Eye (tissue), 1 donor: Measurements from ENCODE around the gene TSSK6.
A peak's percentile ranks its signal among the peaks of the same experiment; 100 is the strongest.

Experiments
- DNase-seq: peaks from one replicate; pipeline ENCODE4 v3.0.0-alpha.2; 2015

TSSK6 gene

GRCh38 chr19:19502808-19503602, 12.3 kb downstream of the TSSK6 start:
- no peak for DNase-seq

- no peak for DNase-seq
Measured at GRCh38 chr19:19502281-19502680, 13.1 kb downstream of the TSSK6 start.

GRCh38 chr19:19501798-19502197, 13.6 kb downstream of the TSSK6 start:
- DNase-seq, result no peak

GRCh38 chr19:19500975-19501644, 14.2 kb downstream of the TSSK6 start:
- no peak for DNase-seq

GRCh38 chr19:19499272-19499995, 15.9 kb downstream of the TSSK6 start:
- no peak for DNase-seq

- DNase-seq, result no peak
Measured at GRCh38 chr19:19498255-19498991, 16.9 kb downstream of the TSSK6 start.

- no peak for DNase-seq
Measured at GRCh38 chr19:19495614-19496603, 19.4 kb downstream of the TSSK6 start.

GRCh38 chr19:19493841-19494546, 21.4 kb downstream of the TSSK6 start:
- no peak for DNase-seq

GRCh38 chr19:19492026-19492610, 23.2 kb downstream of the TSSK6 start:
- DNase-seq, result no peak

- DNase-seq, result no peak
Measured at GRCh38 chr19:19491321-19492025, 23.9 kb downstream of the TSSK6 start.

- peak; percentile 97 for DNase-seq
Measured at GRCh38 chr19:19490214-19490968, 25.0 kb downstream of the TSSK6 start.

GRCh38 chr19:19489804-19490204, 25.5 kb downstream of the TSSK6 start:
- no peak for DNase-seq

- peak; percentile 96 for DNase-seq
Measured at GRCh38 chr19:19488875-19489690, 26.3 kb downstream of the TSSK6 start.

- peak; percentile 54 for DNase-seq
Measured at GRCh38 chr19:19487950-19488874, 27.1 kb downstream of the TSSK6 start.

GRCh38 chr19:19487077-19487949, 28.0 kb downstream of the TSSK6 start:
- no peak for DNase-seq
